GM18499 (cell line): ENCODE measurements around the gene KIAA0753.

Experiments
- ATAC-seq: cut with Tn5 transposase; IDR thresholded peaks from one replicate; pipeline ENCODE4 v1.9.1; 2021; ENCODE audit warnings: moderate number of reproducible peaks; ENCODE audit not compliant: insufficient read depth, unreplicated experiment

The KIAA0753 gene

DNA sequence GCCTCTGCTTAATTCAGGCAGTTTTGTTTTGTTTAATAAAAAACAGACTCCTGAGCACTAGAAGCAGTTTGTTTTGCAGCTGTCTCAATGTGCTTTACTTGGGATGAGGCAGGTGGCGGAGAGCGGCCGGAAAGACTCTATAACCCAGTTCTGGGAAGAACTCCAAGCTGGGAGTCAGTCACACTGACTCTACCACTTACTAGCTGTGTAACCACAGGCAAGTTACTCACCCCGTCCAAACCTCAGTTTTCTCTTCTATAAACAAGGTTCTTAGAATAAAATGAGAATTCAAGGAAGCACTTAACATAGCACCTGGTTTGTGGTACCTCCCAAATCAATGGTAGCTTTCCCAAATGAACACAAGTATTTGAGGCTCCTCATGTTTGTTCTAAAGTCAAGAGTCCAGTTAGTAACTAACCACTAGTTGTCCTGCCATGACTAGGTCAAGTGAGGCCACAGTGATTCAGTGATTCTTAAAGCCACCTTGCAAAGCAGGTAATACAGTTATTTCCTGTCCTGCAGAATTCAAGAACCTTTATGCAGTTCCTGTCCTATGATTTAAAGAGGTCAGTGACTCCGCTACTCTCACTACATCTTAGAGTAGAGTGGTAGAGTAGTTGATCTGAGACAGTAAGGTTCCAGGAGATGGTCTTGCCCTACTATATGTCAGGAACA lies 3.1 kb upstream of the KIAA0753 start:
- ATAC-seq, result no peak

DNA sequence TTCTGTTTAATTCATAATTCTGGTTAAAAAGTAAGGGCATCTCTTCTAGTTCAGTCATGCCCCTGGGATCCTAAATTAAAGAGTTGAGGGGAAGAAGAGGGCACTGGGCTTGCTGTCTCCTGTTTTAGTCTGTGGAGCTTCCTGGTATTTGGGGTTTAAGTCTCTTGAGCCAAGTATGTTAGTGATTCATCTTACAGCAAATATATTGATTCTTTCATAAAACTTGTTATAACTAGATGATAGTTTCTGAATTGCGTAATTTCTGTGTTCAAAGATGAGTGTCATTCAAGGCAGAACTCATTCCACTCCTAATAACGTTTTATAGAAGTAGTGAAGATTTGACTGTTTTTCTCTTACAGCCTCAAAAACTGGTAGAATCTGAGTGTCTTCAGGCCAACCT lies 2.1 kb upstream of the KIAA0753 start:
- ATAC-seq, result no peak

DNA sequence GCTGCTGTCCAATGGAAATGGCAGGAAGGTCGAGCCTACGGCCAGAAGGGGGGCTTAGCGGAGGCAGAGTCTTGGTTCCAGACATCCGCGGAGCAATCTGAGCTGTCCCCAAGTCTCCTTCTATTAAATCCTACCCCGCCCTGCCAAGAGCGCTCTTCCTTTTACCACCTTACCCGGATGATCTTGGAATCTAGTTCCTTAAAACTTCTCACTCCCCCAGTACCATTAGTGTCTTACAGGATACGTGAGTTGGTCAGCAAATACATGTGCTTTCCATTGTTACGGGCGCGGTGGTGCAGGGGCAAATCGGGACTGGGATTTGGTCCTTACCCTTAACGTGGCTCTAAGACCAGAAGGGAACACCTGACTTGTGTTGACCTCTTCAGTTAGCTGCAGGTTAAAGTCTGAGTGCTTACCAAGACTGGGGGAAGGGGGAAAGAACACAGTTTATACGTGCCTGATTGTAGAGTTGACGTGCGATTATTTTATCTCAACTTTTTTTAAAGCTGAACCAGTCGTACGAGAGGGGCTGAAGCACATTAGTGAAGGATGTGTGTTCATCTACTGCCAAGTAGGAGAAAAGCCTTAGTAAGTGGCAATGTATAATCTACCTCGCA lies 844 bp upstream of the KIAA0753 start:
- ATAC-seq, result no peak

DNA sequence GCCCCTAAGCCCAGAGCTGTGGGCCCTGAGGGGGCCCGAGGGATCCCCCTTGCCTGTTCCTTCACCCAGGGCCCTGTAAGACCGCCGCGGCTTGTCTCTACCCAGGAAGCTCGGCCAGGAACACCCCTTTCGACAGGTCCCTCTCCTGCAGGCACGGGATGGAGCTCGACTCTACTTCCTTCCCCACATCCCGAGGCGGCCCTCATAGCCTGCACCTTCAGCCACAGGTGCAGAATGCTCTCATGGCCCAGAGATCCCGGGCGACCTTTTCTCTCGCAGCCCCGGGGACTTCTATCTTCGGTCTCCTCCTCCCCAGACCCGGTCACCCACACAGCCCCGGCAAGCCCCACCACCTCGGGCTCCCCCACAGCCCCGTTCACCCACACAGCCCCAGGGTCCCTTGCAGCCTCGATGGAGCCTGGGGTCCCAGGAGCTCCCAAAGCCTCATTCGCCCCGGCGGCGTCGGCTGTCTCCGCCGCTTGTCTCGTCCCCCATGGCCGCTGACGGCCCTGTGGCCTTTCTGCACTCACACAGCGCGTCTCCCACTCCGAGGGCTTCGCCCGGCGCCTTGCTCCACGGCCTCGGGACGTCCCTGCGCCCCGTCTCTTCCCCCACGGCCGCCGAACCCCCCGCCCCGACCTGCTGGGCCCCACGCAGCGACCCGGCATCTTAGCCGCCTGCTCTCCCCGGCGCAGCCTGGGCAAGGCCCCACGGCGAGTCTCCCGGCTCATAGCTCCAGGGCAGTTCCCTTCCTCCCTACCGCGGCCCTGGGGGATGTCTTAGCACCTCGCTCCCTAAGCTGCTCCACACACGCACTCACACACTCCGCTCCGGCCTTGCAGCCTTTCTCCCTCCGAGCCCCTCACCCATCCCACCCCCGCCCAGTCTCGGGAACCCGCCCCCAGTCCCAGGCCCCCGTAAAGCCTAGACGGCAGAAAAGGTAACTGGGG lies 650 bp downstream of the KIAA0753 start:
- ATAC-seq, result no peak

DNA sequence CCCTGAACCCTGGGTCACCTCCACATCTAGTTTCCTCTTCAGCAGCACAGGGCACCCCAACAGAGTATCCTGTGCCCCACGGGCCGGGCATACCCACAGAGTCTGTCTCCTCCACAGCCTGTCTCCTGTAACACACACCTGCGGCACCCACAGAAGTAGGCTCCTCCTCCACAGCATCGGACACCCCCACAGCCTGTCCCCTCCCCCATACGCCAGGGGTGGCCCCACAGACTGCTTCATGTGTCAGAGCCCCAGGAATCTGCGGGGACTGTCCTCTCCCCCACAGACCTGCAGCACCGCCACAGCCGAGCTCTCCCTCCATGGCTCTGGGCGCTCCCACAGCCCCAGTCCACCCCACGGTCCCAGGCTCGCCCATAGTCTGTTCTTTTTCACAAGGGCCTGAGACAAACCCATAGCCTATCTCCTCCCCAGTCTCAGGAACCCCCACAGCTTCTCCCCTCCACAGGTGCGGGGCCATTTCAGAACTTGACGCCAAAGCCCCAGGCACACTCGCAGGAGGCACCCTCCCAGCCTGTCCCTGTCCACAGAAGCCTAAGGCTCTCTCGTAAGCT lies 1.4 kb downstream of the KIAA0753 start:
- ATAC-seq, result no peak

DNA sequence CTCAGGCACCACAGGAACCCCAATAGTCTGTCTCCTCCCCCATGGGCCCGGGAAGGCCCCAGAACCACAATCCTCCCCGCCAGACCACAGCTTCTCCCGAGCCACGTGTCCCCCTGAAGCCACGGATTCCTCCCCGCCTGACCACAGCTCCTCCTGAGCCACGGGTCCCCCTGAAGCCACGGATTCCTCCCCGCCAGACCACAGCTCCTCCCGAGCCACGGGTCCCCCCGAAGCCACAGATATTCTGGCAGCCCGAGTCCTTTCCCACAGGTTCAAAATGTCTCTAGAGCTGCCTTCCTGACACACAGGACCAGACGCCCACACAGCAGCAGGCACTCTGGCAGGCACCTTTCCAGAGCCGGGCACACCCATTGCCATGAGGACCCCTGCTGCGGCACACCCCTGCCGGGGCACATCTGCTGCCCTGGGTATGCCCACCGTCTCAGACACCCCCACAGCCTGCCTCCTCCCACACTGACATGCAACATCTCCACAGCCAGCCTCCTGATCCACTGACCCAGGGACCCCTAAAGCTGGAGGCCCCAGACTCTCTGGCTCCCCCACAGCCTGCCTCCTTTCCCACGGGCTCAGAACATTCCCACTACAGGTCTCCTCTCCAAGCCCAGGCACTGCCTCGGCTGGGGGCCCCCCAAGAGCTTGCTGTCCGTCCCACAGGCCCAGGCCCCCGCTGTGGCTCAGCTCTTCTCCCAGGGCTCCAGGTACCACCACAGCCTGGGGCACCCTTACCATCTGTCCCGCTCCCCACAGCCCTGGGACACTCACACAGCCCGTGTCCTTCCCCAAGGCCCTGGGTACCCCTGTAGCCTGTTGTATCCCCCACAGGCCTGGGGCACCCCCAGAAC lies 2.2 kb downstream of the KIAA0753 start:
- no peak for ATAC-seq

DNA sequence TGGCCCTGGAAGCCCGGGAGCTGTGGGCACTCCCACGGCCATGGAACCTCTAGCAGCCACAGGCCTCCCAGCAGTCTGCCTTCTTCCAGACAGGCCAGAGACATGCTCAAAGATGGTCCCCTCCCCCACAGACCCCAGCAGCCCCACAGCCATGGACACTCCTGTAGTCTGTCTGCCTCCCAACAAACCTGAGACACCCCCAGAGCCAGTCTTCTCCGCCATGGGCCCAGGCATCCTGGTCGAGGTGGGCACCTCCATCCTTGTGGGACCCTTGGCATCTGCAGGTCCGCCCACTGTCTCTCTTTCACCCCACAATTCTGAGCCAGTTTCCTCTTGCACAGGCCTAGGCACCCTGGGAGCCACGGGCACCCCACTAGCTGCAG lies 3.1 kb downstream of the KIAA0753 start:
- no peak for ATAC-seq

DNA sequence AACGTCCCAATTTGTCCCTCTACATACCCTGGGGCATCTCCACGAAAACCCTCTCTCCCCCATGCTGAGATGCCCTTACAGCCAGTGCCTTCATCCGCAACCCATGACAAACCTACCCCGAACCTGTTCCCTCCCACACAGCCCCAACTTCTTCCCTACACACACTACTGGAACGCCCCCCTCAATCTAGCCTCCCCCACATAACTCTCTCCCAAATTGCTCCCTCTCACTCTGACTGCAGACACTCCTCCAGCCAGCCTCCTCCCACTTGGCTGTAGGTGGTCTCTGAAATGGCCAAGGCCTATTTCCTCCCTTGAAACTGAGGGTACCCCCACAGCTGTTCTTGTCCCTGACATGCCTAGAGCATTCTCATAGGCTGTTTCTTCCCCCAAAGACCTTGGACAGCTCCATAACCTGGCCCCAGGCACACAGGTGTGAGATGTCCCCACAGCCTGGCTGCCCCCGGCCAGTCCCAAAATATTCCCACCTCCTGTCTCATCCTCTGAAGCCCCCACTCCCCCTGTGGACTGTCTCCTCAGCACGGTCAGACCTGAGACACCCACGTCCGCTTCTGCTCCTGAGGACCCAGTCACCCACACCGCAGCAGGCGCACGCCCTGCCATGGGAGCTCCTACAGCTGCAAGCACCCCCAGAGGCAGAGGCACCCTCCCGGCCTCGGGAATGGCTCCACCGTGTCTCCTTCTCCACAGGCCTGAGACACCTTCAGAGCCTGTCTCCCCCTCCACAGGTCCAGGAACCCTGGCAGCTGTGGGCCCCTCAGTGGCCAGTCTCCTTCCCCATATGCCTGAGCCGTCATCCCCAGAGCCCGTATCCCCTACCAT lies 3.7 kb downstream of the KIAA0753 start:
- no peak for ATAC-seq

DNA sequence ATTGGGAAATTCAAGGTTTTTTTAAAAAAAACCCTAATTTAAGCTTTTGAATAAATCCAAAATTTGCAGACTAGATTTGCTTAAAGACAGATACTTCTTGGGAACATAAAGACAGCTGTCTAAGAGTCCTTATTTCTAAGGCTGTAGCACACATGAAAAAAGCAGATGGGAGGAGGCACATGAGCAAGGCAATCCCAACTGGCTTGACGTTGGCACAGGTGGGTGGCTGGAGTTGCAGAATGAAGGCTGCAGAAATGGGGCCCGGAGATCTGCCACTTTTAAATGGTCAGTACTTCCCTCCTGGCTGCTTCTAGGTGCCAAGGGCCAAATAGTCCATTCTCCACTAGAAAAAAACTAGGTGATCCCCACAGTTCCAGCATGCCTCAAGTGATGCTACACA lies 4.4 kb downstream of the KIAA0753 start:
- ATAC-seq, result no peak

DNA sequence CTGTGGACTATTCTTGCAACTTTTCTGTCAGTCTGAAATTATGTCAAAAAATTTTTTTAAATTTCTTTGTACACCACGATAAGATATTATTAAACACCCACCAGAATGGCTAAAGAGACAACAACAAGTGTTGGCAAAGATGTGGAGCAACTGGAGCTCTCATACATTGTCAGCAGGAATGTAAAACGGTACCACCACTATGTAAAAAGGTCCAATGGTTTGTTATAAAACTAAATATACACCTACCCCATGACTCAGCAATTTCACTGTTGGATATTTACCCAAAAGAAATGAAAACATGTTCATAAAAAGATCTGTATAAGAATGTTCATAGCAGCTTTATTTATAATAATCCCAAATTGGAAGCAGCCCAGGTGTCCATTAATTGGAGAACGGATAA lies 7.2 kb downstream of the KIAA0753 start:
- ATAC-seq, result no peak

DNA sequence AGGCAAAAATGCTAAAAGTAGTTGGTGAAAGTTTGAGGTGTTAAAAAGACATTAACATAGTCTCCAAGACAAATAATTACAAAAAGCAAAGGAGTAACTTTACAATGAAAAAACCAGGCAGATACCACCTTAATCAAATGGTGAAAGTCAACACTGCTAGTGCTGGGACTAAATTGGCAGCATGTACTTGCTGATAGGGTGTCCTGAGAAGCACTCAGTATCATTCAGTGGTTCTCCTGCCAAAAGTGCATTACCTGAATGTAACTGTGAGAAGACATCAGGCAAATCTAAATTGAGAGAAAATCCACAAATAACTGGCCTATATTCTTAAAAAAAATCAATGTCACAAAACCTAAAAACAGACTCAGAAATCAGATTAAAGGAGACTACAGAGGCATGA lies 8.0 kb downstream of the KIAA0753 start:
- no peak for ATAC-seq

DNA sequence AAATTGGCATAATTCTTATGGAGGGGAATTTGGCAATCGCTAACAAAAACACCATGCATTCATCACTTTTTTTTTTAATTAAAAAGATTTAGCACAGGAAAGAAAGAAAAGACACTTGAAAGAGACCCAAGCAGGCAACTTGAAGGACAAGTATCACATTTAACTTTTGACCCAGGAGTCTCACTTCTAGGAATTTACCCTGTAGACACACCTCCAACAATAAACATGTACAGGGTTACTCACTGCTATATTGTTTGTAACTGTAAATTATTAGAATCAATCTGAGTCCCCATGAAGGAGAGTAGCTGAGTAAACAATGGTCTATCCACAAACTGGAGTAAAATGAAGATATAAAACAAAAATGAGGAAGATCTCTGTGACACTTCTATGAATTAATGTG lies 10.1 kb downstream of the KIAA0753 start:
- ATAC-seq, result no peak

DNA sequence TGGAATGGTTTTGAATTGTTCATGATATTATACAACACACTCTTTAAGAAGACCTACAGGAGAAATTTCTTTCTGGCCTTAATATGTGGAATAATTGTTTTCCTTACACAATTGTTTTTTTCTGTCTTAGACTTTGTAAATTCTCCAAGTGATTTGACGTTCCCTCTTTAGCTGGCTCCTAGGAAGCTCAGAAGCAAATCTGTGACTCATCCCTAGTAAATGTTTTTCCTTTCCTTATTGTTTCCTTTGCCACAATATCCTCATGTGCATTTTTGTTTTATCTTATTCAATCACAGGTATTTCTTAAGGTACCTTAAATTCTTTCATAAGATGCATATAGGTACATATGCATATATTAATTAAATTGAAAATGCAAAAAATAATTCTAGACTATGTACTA lies 13.5 kb downstream of the KIAA0753 start:
- no peak for ATAC-seq

DNA sequence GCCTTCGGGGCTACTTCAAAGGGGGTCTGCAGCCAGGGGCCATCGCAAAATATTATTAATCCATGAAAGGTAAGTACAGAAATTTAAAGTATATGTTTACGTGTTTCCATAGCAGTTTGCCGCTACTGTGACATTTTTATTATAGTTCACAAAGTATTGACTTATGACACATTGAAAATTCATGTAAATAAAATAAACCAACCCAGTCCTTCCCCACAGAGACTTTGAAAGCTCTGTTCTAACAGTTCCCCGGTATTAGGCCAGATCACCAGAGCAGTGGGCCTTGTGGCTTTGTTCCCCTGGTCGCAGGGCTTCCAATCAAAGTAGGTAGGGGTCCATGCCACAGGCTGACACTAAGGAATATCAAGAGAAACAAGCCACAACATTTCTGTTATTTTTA lies 13.9 kb downstream of the KIAA0753 start:
- ATAC-seq, result no peak

DNA sequence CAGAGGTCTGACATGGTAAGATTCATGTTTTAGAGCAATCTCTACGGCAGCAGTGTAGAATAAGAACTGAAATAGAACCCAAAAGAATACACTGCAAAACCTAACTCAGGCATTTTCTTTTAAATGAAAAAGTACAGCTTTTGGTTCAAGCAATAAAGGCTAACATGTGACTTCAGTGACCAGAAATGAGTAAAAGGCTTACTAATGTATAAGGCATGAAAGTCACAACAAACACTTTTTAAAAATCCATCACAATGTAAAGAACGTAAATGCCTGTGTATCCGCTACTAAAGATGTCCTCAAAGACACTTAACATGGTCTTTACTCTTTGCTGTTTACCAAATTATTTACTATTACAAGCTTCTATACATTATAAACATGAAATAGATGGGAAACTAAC lies 16.6 kb downstream of the KIAA0753 start:
- no peak for ATAC-seq

DNA sequence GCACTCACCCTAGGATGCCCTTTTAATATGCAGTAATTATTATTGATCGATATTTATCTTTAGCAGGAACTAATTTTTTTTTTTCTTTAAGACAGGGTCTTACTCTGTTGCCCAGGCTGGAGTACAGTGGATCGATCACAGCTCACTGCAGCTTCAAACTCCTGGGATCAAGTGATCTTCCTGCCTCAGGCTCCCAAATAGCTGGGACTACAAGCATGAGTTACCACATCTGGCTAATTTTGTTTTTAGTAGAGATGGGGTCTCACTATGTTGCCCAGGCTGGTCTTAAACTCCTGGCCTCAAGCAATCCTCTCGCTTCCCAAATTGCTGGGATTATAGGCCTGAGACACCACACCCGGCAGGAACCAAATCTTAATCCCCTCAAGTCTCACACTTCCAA lies 29.3 kb downstream of the KIAA0753 start:
- ATAC-seq, result no peak

DNA sequence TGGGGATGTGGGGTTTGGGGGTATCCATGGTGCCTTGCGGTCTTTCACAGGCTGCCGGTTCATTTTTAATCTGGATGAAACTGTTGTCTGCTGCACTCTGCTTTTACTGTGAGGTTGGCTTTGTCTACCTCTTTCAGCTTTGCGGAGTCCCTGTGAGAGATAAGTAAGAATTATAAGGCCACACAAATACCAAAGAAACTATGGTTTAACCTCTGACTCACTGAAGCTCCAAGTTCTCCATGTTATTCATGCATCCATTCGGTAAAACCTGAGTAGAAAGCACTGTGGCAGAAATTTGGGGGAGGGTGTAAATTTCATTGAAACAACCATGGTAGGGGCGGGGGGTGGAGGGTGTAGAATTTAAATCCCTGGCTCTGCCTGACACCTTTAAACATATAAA lies 30.5 kb downstream of the KIAA0753 start:
- no peak for ATAC-seq

DNA sequence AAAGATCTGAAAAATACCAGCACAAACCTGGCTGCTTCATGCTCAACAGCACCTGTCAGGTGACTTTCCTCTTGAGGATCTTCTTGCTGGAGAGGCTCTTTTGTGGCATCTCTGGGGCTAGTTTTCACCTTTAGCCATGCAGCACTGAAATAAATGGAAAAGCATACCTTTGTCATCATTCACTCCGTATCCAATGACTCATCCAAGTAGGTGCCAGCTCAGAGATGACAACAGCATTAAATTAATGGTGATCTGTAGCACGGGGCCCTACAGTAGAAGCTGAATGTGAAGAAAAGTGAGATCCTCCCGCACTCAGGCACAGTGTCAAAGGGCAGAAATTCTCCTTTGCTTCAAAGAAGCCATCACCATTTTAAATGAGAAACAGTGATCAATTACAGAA lies 32.2 kb downstream of the KIAA0753 start:
- no peak for ATAC-seq

DNA sequence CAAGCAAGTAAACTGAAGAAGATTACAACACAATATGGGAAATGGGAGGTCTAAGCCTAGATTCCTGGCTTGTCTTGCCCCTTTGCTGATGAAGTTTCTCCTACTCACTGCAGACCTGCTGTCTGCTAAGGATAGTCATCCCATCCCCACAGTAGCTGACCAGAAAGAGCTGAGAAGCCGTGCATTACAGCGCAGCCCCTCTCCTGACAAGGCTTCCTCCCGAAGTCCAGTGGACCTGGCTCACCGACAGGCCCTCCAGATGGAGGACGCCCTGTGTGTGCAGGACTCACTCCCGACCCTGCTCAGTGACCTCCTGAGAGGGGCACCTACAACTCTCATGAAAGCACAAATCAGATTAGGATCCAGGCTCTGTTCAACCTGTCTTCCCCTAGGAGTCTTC lies 35.4 kb downstream of the KIAA0753 start:
- ATAC-seq, result no peak
